GM23338 (cell line): ENCODE measurements around the gene OR13A1. TPM values are rescaled to one million over a fixed set of nuclear protein-coding genes. Genes with fewer than 3 reads are reported as not detected.

Experiments used
- ATAC-seq: fragments of 200-7000 bp; cut with Tn5 transposase; 3 replicates; pipeline ENCODE4 v1.9.1; 2020
- DNase-seq: peaks from one replicate; pipeline ENCODE4 v3.0.0-alpha.2; 2015; ENCODE audit warnings: low spot score
- H2AFZ ChIP-seq: fragments of 200-600 bp; sonication (generic); 2 replicates; pipeline ENCODE4 v1.8.0; 2016; ENCODE audit warnings: antibody characterized with exemption, mild to moderate bottlenecking, moderate library complexity
- H3F3A ChIP-seq: fragments of 200-600 bp; sonication (generic); replicated peaks from 2 replicates; pipeline ENCODE4 v1.8.0; 2017; ENCODE audit warnings: antibody characterized with exemption, mixed run types, low read depth
- H3K27ac ChIP-seq: fragments of 200-600 bp; sonication (generic); 2 replicates; pipeline ENCODE4 v1.6.1; 2016; ENCODE audit warnings: low read depth
- H3K27me3 ChIP-seq: fragments of 200-600 bp; sonication (generic); 2 replicates; pipeline ENCODE4 v1.8.0; 2016; ENCODE audit warnings: mild to moderate bottlenecking, mixed run types, moderate library complexity; ENCODE audit not compliant: insufficient read depth
- H3K36me3 ChIP-seq: fragments of 200-600 bp; sonication (generic); 2 replicates; pipeline ENCODE4 v1.8.0; 2016; ENCODE audit warnings: mild to moderate bottlenecking; ENCODE audit not compliant: insufficient read depth
- H3K4me1 ChIP-seq: fragments of 200-600 bp; sonication (generic); 2 replicates; pipeline ENCODE4 v1.8.0; 2016; ENCODE audit warnings: mild to moderate bottlenecking, moderate library complexity; ENCODE audit not compliant: insufficient read depth
- H3K4me2 ChIP-seq: fragments of 200-600 bp; sonication (generic); 2 replicates; pipeline ENCODE4 v1.7.1; 2017; ENCODE audit warnings: mixed run types
- H3K4me3 ChIP-seq: fragments of 200-600 bp; sonication (generic); 2 replicates; pipeline ENCODE4 v1.6.1; 2016; ENCODE audit warnings: mixed run types
- H3K79me2 ChIP-seq: fragments of 200-600 bp; sonication (generic); replicated peaks from 2 replicates; pipeline ENCODE4 v1.8.0; 2017; ENCODE audit warnings: mild to moderate bottlenecking; ENCODE audit not compliant: insufficient read depth
- H3K9me2 ChIP-seq: fragments of 200-600 bp; sonication (generic); 2 replicates; pipeline ENCODE4 v1.8.0; 2017; ENCODE audit not compliant: insufficient read depth
- H4K20me1 ChIP-seq: fragments of 200-600 bp; sonication (generic); replicated peaks from 2 replicates; pipeline ENCODE4 v1.8.0; 2017; ENCODE audit warnings: mild to moderate bottlenecking; ENCODE audit not compliant: insufficient read depth
- H3K27ac Mint-ChIP-seq: 2 replicates; pipeline ENCODE4 v1.8.0; 2020; ENCODE audit warnings: inconsistent platforms, mild to moderate bottlenecking, moderate library complexity, mixed read lengths
- H3K27me3 Mint-ChIP-seq: 3 replicates; pipeline ENCODE4 v1.8.0; 2022; ENCODE audit warnings: low read depth, mild to moderate bottlenecking, moderate library complexity, mixed read lengths, inconsistent platforms; ENCODE audit not compliant: insufficient read depth, poor library complexity
- H3K36me3 Mint-ChIP-seq: 3 replicates; pipeline ENCODE4 v1.8.0; 2021; ENCODE audit warnings: low read depth, mild to moderate bottlenecking, inconsistent platforms, moderate library complexity, mixed read lengths
- H3K4me1 Mint-ChIP-seq: 3 replicates; pipeline ENCODE4 v1.8.0; 2020; ENCODE audit warnings: mild to moderate bottlenecking, inconsistent platforms, mixed read lengths
- H3K4me3 Mint-ChIP-seq: 3 replicates; pipeline ENCODE4 v1.8.0; 2021; ENCODE audit warnings: moderate library complexity, mild to moderate bottlenecking, inconsistent platforms, mixed read lengths
- H3K9me3 Mint-ChIP-seq: 3 replicates; pipeline ENCODE4 v1.8.0; 2020; ENCODE audit warnings: moderate library complexity, mild to moderate bottlenecking, inconsistent platforms, mixed read lengths
- CREB1 ChIP-seq: fragments of 250-450 bp; sonication (Bioruptor Pico); IDR thresholded peaks from 2 replicates; pipeline ENCODE4 v1.5.0; 2020; ENCODE audit warnings: low read depth, mild to moderate bottlenecking, moderate library complexity
- CTCF ChIP-seq, 2 experiments: fragments of 200-600 bp in 1 of 2; sonication (generic) in 1 of 2; conservative IDR thresholded peaks; 2 replicates each; pipeline versions ENCODE4 v1.5.1 to v1.6.1; 2016 to 2017; ENCODE audit warnings: antibody characterized with exemption in 2 of 2, low read depth in 2 of 2, mild to moderate bottlenecking in 2 of 2, moderate library complexity in 1 of 2
- ETS1 ChIP-seq: IDR thresholded peaks from 2 replicates; pipeline ENCODE4 v1.6.1; 2016; ENCODE audit warnings: antibody characterized with exemption
- EZH2 ChIP-seq: fragments of 200-600 bp; sonication (generic); IDR thresholded peaks from one replicate; pipeline ENCODE4 v1.8.0; 2017; ENCODE audit warnings: antibody characterized with exemption, mild to moderate bottlenecking, low read depth; ENCODE audit not compliant: unreplicated experiment
- EZH2phosphoT487 ChIP-seq: fragments of 200-600 bp; sonication (generic); IDR thresholded peaks from one replicate; pipeline ENCODE4 v1.8.1; 2018; ENCODE audit warnings: antibody characterized with exemption; ENCODE audit not compliant: unreplicated experiment
- JUNB ChIP-seq: IDR thresholded peaks from one replicate; pipeline ENCODE4 v1.6.1; 2016; ENCODE audit warnings: antibody characterized with exemption; ENCODE audit not compliant: unreplicated experiment
- NANOG ChIP-seq: IDR thresholded peaks from 2 replicates; pipeline ENCODE4 v1.6.1; 2016; ENCODE audit warnings: antibody characterized with exemption, borderline replicate concordance
- POLR2AphosphoS5 ChIP-seq: IDR thresholded peaks from 2 replicates; pipeline ENCODE4 v1.6.1; 2016; ENCODE audit warnings: antibody characterized with exemption, low read depth
- REST ChIP-seq: IDR thresholded peaks from one replicate; pipeline ENCODE4 v1.6.1; 2018; ENCODE audit warnings: antibody characterized with exemption; ENCODE audit not compliant: unreplicated experiment
- STAT1 ChIP-seq: IDR thresholded peaks from one replicate; pipeline ENCODE4 v1.6.1; 2016; ENCODE audit warnings: antibody characterized with exemption; ENCODE audit not compliant: unreplicated experiment
- ZNF114 ChIP-seq: fragments of 250-450 bp; sonication (Bioruptor Pico); IDR thresholded peaks from 2 replicates; pipeline ENCODE4 v1.5.0; 2020; ENCODE audit warnings: mild to moderate bottlenecking, moderate library complexity
- ZNF331 ChIP-seq: fragments of 250-450 bp; sonication (Bioruptor Pico); IDR thresholded peaks from 2 replicates; pipeline ENCODE4 v1.5.0; 2020; ENCODE audit warnings: low read depth, mild to moderate bottlenecking, moderate library complexity
- ZNF462 ChIP-seq: fragments of 250-450 bp; sonication (Bioruptor Pico); IDR thresholded peaks from 2 replicates; pipeline ENCODE4 v1.5.0; 2020; ENCODE audit warnings: mild to moderate bottlenecking, moderate library complexity
- polyA plus RNA-seq: library from polyadenylated mRNA; unstranded; fragments of >200 nt; fragmentation: Nextera tagmentation; extraction: Ambion mirVana; gene quantifications from 2 replicates; pipeline ENCODE4 v1.2.1, GENCODE V29; 2016
- total RNA-seq: library from RNA; depleted of rRNA; stranded (reverse); fragments of >200 nt; shearing (Covaris generic); gene quantifications from 2 replicates; pipeline ENCODE4 v1.2.3, GENCODE V29; 2014

The OR13A1 gene
- total and polyA plus RNA-seq, 2 experiments from 2014 or later = 0.21 TPM; not detected in 1

GRCh38 chr10:45355494-45355893 is 40.1 kb upstream of the OR13A1 start:
- no peaks in the 10 kb centered on the region for H3K9me2 ChIP-seq
- H3K27ac ChIP-seq = no peak overlapping the region
- no peaks in the 10 kb centered on the region for H3K27me3 ChIP-seq
- no peak for TF ChIP-seq POLR2AphosphoS5
- TF ChIP-seq STAT1 = no peak
- TF ChIP-seq CREB1 (CRISPR knock-in tag) = no peak
- TF ChIP-seq JUNB = no peak
- no peak for TF ChIP-seq REST
- TF ChIP-seq CTCF (conservative IDR thresholded peaks at IDR 0.05; ENCODE audit: low read depth in 2 of 2) = no peak
- no peak for TF ChIP-seq EZH2phosphoT487
- TF ChIP-seq NANOG = no peak
- TF ChIP-seq EZH2 = no peak
- TF ChIP-seq ZNF114 (CRISPR knock-in tag) = no peak
- no peak for TF ChIP-seq ZNF462 (CRISPR knock-in tag)
- TF ChIP-seq ZNF331 = no peak
- no peak for TF ChIP-seq ETS1
- no peak overlapping the region for H3K4me3 Mint-ChIP-seq
- ATAC-seq = no peak
- no peaks in the 10 kb centered on the region for H3K79me2 ChIP-seq
- no peak overlapping the region for H2AFZ ChIP-seq
- no peaks in the 10 kb centered on the region for H3F3A ChIP-seq
- no peaks in the 10 kb centered on the region; the same call in 2 of the 3 replicates for H3K9me3 Mint-ChIP-seq
- no peak overlapping the region for H3K4me3 ChIP-seq
- H3K27me3 Mint-ChIP-seq = no peaks in the 10 kb centered on the region
- no peaks in the 10 kb centered on the region for H3K36me3 ChIP-seq
- H4K20me1 ChIP-seq = no peaks in the 10 kb centered on the region
- no peak overlapping the region for H3K4me2 ChIP-seq
- H3K4me1 Mint-ChIP-seq = peaks cover 16% of the 10 kb centered on the region
- H3K4me1 ChIP-seq = peaks cover 7% of the 10 kb centered on the region; the same call in 1 of the 2 replicates
- no peaks in the 10 kb centered on the region for H3K36me3 Mint-ChIP-seq
- no peak overlapping the region for H3K27ac Mint-ChIP-seq
- DNase-seq = no peak
